ENCODE data around the gene NELFA.
A peak's percentile ranks its signal among the peaks of the same experiment; 100 is the strongest.
"Not testable (repeated sequence)": the region's sequence is repeated elsewhere in the genome, so short reads cannot be mapped to it uniquely, and the experiment has no call there.

Gene NELFA

GRCh38 chr4:2040391-2041238 is 31.8 kb upstream of the NELFA start:
- no peak for DNase-seq

GRCh38 chr4:2036866-2037265 is 28.1 kb upstream of the NELFA start:
- no peak for DNase-seq

GRCh38 chr4:2036327-2036726 is 27.6 kb upstream of the NELFA start:
- DNase-seq = no peak

- not testable (repeated sequence) for DNase-seq
Measured at GRCh38 chr4:2031161-2031560, 22.4 kb upstream of the NELFA start.

- not testable (repeated sequence) for DNase-seq
Measured at GRCh38 chr4:2027120-2027519, 18.3 kb upstream of the NELFA start.

GRCh38 chr4:2025817-2026216 is 17.0 kb upstream of the NELFA start:
- no peak for DNase-seq

GRCh38 chr4:2024683-2025082 is 15.9 kb upstream of the NELFA start:
- no peak for DNase-seq

GRCh38 chr4:2021358-2022018 is 12.7 kb upstream of the NELFA start:
- not testable (repeated sequence) for DNase-seq

- no peak for DNase-seq
Measured at GRCh38 chr4:2015008-2015407, 6.2 kb upstream of the NELFA start.

GRCh38 chr4:2011583-2011982 is 2.8 kb upstream of the NELFA start:
- no peak for DNase-seq

GRCh38 chr4:2009651-2010233 is 968 bp upstream of the NELFA start:
- DNase-seq = peak; percentile 32

GRCh38 chr4:2008671-2008920 is 178 bp downstream of the NELFA start:
- DNase-seq = no peak

- DNase-seq = no peak
Measured at GRCh38 chr4:2007804-2008670, 737 bp downstream of the NELFA start.

- no peak for DNase-seq
Measured at GRCh38 chr4:2006956-2007653, 1.7 kb downstream of the NELFA start.

- no peak for DNase-seq
Measured at GRCh38 chr4:2006367-2006766, 2.4 kb downstream of the NELFA start.

GRCh38 chr4:2003361-2003760 is 5.4 kb downstream of the NELFA start:
- not testable (repeated sequence) for DNase-seq

- DNase-seq = not testable (repeated sequence)
Measured at GRCh38 chr4:1999308-1999707, 9.5 kb downstream of the NELFA start.

- no peak for DNase-seq
Measured at GRCh38 chr4:1998296-1998695, 10.5 kb downstream of the NELFA start.

GRCh38 chr4:1997712-1998111 is 11.1 kb downstream of the NELFA start:
- no peak for DNase-seq

- no peak for DNase-seq
Measured at GRCh38 chr4:1996866-1997611, 11.7 kb downstream of the NELFA start.

GRCh38 chr4:1994938-1995337 is 13.8 kb downstream of the NELFA start:
- DNase-seq = no peak

All from effector CD4-positive, alpha-beta T cell (primary cell).